Nephron progenitor cell (in vitro differentiated cells): ENCODE data around the gene ATP13A3.
A peak's percentile ranks its signal among the peaks of the same experiment; 100 is the strongest.

Experiments
- DNase-seq: peaks from one replicate; pipeline ENCODE4 v3.0.0; 2021
- H3K27ac Mint-ChIP-seq: 2 replicates; pipeline ENCODE4 v1.8.0; 2021; ENCODE audit warnings: mild to moderate bottlenecking, moderate library complexity, mixed read lengths
- H3K27me3 Mint-ChIP-seq: 2 replicates; pipeline ENCODE4 v1.8.0; 2021; ENCODE audit warnings: mild to moderate bottlenecking, low read depth, mixed read lengths; ENCODE audit not compliant: poor library complexity
- H3K36me3 Mint-ChIP-seq: 2 replicates; pipeline ENCODE4 v1.8.0; 2021; ENCODE audit warnings: low read depth, mixed read lengths
- H3K4me1 Mint-ChIP-seq: 2 replicates; pipeline ENCODE4 v1.8.0; 2021; ENCODE audit warnings: mixed read lengths
- H3K4me3 Mint-ChIP-seq: 2 replicates; pipeline ENCODE4 v1.8.0; 2021; ENCODE audit warnings: mild to moderate bottlenecking, moderate library complexity, mixed read lengths
- H3K9me3 Mint-ChIP-seq: 2 replicates; pipeline ENCODE4 v1.8.0; 2021; ENCODE audit warnings: mild to moderate bottlenecking, moderate library complexity, mixed read lengths
- TF ChIP-seq, protein P1 (sequence below): fragments of 200-600 bp; sonication (generic); IDR thresholded peaks from 2 replicates; pipeline ENCODE4 v1.5.0; 2021; ENCODE audit warnings: antibody characterized with exemption

The ATP13A3 gene

DNA sequence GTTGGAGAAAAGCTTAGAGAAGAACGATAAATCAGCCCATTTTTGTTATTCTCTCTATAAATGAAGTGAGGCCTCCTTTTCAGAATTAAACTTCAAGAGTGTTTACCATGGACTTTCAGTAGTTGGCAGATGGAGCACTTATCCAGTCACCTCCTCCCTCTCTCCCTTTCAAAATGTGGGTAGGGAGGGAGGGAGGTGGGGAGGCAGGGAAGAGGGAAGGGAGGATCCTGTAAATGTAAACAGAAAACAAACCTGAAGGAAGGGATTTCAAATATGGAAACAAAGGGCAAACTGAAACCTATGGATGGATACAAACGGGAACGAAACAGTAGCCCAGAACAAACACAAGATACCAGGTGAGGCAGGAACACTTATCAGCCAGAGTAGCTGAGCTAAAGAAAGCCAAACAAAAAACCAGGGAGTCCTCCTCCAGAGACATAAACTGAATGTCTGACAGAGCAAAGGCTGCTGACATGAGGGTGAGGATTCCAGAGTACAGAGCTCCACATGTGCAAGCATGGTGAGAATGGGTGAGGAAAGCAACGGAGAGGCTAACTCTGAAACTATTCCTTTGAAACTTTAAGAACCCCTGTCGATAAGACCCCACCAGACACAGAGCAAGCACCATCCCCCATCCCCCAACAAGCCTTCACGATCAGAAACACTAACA lies 46.8 kb downstream of the ATP13A3 start:
- peak overlapping the region; percentile 37 for H3K4me3 Mint-ChIP-seq
- DNase-seq = no peak
- peaks cover 51% of the 10 kb centered on the region for H3K36me3 Mint-ChIP-seq
- no peaks in the 10 kb centered on the region for H3K9me3 Mint-ChIP-seq
- H3K27ac Mint-ChIP-seq = peak overlapping the region; percentile 86
- no peaks in the 10 kb centered on the region for H3K27me3 Mint-ChIP-seq
- TF ChIP-seq, protein P1, sequence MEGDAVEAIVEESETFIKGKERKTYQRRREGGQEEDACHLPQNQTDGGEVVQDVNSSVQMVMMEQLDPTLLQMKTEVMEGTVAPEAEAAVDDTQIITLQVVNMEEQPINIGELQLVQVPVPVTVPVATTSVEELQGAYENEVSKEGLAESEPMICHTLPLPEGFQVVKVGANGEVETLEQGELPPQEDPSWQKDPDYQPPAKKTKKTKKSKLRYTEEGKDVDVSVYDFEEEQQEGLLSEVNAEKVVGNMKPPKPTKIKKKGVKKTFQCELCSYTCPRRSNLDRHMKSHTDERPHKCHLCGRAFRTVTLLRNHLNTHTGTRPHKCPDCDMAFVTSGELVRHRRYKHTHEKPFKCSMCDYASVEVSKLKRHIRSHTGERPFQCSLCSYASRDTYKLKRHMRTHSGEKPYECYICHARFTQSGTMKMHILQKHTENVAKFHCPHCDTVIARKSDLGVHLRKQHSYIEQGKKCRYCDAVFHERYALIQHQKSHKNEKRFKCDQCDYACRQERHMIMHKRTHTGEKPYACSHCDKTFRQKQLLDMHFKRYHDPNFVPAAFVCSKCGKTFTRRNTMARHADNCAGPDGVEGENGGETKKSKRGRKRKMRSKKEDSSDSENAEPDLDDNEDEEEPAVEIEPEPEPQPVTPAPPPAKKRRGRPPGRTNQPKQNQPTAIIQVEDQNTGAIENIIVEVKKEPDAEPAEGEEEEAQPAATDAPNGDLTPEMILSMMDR = no peak
- peaks cover 29% of the 10 kb centered on the region for H3K4me1 Mint-ChIP-seq

GRCh38 chr3:194434503-194434902 lies 52.3 kb downstream of the ATP13A3 start:
- no peak for DNase-seq
- Mint-ChIP-seq H3K36me3 (peaks cover 73% of the 10 kb centered on the region), H3K4me1 (peaks cover 2% of the 10 kb centered on the region), H3K27ac (no peak overlapping the region), H3K27me3 (no peaks in the 10 kb centered on the region), H3K4me3 (no peak overlapping the region), H3K9me3 (no peaks in the 10 kb centered on the region)
- TF ChIP-seq, protein P1 = no peak

GRCh38 chr3:194431554-194431953 lies 55.2 kb downstream of the ATP13A3 start:
- no peak for DNase-seq
- Mint-ChIP-seq H3K36me3 (peaks cover 72% of the 10 kb centered on the region), H3K9me3 (no peaks in the 10 kb centered on the region), H3K4me3 (no peak overlapping the region), H3K4me1 (no peaks in the 10 kb centered on the region), H3K27me3 (no peaks in the 10 kb centered on the region), H3K27ac (no peak overlapping the region)
- TF ChIP-seq, protein P1 = no peak

GRCh38 chr3:194425399-194425798 lies 61.4 kb downstream of the ATP13A3 start:
- H3K36me3 Mint-ChIP-seq = peaks cover 57% of the 10 kb centered on the region
- H3K27me3 Mint-ChIP-seq = no peaks in the 10 kb centered on the region
- TF ChIP-seq, protein P1 = no peak
- H3K9me3 Mint-ChIP-seq = no peaks in the 10 kb centered on the region
- DNase-seq = no peak
- no peak overlapping the region for H3K4me3 Mint-ChIP-seq
- H3K27ac Mint-ChIP-seq = no peak overlapping the region
- H3K4me1 Mint-ChIP-seq = peaks cover 17% of the 10 kb centered on the region

DNA sequence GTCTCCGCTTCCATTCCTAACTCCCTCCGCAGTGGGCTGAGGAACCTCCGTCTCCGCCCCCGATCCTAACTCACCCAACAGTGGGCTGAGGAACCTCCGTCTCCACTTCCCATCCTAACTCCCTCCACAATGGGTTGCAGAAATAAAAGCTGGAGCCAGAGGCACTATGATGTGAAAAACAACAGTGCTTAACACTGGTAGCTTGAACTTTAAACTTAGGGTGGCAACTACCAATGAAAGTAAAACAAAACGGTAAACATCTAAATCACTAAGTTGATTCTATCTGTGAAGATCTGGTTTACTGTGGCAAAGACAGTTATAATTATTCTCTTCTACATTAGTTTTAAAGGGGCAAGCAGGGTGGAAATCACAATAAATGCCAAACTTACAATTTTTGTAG lies 61.8 kb downstream of the ATP13A3 start:
- Mint-ChIP-seq H3K36me3 (peaks cover 53% of the 10 kb centered on the region), H3K9me3 (no peaks in the 10 kb centered on the region), H3K27ac (peak overlapping the region; percentile 81), H3K4me1 (peaks cover 17% of the 10 kb centered on the region), H3K4me3 (no peak overlapping the region), H3K27me3 (no peaks in the 10 kb centered on the region)
- no peak for DNase-seq
- TF ChIP-seq, protein P1 = no peak

DNA sequence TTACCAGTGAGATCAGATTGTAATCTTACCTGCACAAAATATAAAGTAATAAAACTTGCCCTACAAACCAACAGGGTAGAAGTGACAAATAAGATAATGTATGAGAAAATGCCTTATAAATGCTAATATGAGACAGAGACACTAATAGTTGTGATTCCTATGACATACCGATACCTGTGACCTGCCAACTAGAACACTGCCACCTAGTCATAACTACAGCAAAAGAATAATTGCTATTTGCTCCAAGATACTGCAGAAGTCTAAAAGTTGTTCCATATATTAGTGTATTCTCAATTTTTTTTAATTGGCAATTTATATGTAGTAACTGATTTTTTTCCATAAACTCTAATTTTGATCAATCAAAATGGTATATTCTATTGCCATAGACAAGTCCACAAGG lies 62.4 kb downstream of the ATP13A3 start:
- Mint-ChIP-seq H3K4me1 (peaks cover 17% of the 10 kb centered on the region), H3K36me3 (peaks cover 49% of the 10 kb centered on the region), H3K27ac (no peak overlapping the region), H3K9me3 (no peaks in the 10 kb centered on the region), H3K27me3 (no peaks in the 10 kb centered on the region), H3K4me3 (no peak overlapping the region)
- TF ChIP-seq, protein P1 = no peak
- DNase-seq = no peak
